ENCODE results near the gene MDM2.

The MDM2 gene

DNA sequence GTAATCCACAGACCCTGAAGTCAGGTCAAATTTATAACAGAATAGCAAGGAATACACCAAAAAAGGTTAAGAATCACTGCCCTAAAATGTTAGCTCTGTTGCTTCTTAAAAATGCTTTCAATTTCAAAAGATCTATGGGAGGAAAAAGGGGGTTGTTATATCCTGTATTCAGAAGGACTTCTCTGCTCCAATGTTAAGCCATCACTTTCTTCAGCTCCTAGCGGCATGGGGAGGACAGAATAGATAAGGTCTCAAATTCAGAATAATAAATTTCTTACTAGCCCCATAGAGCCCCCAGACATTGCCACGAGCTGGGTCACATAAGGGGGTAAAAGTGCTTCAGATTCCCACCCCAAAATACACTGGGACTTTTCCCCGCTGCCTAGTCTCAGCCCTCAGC lies 75.2 kb downstream of the MDM2 start:
- DNase-seq = no peak

DNA sequence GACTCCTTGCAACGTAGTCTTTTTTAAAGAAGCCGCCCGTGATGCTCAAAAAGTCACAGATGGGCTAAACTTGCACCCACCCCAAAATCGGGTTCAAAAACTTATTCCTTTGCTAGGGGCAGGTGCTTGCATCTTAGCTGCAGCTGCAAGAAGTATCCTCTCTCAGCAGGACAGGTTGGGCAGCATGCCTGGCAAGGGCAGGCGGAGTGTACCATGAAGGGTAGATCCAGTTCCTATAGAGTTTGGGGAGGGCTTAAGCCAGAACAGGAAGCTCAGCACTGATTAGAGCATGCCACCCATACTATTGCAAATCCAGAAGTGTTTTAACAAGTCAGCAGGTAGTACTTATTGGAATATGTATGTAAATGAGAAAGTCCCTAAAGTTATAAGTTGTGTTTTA lies 76.3 kb downstream of the MDM2 start:
- DNase-seq = no peak

DNA sequence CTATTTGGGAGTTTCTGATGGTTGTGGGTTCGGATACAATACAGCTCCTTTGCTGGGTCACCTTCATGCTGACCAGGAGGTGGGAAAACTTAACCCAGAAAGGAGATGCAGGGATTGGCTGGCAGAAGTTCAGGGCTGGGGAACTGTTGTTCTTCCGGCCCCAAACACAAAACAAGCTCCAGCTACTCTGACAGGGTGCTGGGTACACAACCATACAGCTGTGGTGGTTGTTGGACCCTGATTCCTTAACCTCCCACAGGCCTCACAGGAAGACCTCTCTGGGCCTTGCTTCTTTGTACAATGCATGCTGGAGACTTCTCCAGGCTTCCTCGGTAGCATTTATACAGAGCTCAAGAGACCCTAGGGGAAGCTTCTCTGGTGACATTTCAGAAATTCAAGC lies 77.4 kb downstream of the MDM2 start:
- DNase-seq = no peak

DNA sequence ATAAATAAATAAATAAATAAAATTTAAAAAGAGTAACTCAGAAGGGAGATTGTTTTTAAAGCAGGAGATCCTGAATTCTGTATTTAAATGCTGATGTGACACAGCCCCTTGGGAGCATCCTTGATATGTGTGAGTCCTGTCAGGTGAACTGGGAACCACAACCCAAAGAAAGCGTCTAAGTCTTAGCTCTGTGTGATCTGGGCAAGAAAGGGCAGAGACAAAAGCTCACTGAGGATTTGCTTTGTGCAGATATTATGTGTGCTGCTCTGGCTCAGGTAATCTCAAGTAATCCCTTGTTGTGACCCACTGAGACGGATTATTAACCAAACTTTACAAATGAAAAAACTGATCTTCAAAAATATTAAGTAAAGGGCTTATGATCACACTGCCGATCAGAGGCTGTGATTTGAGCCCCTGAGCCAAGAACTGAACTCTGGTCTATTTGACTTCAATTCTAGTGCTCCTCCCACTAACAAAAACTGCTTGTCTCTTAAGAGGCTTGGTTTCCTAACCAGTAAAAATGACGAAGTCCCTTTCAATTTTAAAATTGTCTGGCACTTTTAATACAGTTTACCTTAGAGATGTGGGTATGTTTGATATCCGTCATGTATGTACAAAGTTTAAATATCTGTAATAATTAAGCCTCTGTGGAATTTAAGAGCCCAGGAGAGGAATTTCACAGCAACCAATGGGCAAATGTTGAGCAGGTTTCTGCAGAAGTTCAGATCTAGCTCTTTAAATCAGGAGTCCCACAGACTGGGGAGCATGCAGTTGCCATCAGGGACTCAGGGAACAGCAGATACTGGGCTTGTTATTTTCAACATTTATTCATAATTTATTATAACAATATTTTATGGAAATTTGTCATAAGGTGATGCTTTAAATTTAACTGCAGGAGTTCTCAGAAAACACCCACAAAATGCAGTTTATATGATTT lies 78.9 kb downstream of the MDM2 start:
- no peak for DNase-seq

DNA sequence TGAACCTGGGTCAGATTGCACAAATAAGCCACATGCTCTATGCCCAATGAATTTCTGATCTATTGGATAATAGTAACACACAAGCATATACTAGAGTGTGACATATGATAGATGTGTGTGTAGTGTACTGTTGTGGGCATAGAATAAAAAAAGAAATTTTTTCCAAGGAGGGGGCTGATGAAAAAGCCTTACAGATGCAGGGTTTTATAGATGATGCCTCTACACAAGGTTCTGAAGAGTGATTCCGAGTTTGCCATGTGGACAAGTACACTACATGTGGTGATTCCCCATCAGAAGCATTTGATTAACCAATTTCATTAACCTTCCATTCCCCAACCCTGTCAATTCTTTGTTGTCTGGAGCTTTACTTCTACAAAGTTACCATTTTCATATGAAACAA lies 79.7 kb downstream of the MDM2 start:
- DNase-seq = no peak

DNA sequence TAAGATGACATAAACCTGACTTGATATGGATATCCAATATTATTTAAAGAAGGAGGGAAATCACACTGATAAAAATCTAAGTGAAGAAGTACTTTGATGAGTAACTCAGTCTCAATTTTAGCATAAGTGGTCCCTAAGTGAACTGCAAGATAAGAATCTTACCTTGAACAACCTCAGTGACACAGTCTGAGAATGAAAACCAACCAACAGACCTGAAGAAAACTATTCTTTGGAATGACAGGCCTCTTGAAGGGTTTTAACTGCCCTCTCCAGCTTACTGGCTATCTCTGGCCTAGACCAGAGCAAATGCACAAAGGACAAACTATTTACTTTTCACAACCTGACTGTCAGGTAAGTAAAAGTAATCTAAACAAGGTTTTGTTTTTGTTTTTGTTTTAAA lies 80.3 kb downstream of the MDM2 start:
- no peak for DNase-seq

DNA sequence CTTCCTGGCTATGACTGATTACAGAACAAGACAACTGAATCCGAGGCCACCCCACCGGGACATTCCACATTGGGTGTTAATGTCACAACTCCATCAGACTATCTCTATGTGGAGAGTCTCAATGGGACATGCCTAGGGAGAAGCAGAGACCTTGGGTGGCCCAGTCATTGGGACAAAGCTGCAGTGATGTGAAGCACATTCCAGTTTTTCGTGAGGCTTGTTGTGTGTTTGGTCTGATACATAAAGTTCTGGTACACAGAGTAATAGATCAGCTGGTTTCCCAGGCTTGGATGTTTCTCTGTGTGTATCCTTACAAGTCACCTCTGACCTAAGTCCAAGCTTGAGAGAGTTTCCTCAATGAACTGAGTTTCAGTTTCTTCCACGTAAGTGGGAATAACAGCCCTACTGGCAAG lies 82.7 kb downstream of the MDM2 start:
- DNase-seq = no peak

DNA sequence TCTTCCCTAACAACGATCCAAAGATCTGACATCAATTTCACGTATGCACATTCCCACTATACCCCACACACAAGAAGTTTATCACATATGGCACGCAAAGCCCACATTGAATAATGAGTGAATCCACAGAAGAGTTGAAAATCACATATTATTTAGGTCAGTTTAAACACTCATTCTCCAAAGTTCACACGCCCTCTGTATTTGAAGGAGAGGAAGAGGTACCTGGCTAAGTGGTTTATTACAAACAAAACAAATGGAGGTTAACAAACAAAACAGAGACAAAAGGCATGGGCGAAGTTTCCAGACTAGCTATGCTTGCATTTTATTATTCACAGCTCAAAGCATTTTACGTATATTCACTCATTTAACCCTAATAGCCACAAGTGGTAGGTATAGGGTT lies 83.2 kb downstream of the MDM2 start:
- no peak for DNase-seq

DNA sequence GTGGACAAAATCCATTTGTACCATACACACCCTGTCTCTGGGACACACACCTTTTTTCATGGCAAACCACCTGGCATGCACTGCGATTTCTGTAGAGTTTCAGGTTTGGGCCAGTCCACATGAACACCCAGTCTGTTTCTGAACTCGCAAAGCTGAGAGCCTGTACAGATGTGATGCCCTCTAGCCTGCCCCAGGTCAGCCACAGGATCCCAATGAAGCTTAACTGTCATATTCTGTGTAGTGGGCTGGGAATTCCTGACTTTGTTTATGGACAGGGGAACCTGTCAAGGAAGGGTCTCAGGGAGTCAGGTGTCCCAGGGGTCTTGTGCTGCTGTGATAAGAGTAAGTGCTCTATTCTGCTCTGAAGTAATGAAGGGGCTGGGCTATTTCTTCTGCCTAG lies 85.2 kb downstream of the MDM2 start:
- no peak for DNase-seq

DNA sequence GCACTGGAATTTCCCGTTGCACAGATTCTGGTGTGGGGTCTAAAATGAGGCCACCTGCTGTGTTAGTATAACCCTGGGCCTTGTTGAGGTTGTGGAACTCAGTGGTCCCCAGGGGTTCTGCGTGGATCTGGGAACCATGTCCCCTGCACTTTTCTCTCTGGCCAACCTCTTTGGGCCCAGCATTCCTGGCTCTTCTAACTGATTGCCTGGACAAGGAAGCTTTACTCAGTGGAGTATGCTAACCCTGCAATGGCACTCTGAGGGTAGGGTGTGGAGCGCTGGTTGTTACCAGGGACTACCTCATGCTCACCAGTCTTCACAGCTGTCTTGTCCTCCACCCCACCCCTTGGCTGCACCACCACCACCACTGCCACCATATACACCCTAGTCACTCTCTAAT lies 85.8 kb downstream of the MDM2 start:
- no peak for DNase-seq

DNA sequence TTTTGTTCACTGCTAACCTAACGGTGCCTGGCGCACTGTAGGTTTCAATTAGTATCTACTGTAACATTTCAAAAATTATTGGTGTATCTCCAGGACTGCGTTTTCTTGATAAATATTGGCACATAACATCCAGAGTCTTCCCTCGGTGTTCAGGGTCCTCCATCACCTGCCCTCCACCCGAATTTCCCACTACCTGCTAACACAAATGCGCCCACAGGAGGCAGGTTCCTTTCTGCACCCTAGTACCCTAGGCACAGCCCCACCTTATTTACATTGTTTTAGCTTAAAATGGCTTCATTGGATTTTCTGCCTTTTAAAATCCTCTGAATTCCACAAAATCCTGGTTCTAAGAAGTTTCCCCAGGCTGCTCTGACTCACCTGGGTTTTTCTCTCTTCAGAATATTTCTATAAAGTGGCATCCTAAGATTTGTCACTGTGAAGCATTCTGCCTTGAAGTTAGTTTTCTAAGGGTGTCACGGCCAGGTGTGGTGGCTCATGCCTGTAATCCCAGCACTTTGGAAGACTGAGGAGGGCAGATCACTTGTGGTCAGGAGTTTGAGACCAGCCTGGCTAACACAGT lies 86.4 kb downstream of the MDM2 start:
- DNase-seq = no peak

DNA sequence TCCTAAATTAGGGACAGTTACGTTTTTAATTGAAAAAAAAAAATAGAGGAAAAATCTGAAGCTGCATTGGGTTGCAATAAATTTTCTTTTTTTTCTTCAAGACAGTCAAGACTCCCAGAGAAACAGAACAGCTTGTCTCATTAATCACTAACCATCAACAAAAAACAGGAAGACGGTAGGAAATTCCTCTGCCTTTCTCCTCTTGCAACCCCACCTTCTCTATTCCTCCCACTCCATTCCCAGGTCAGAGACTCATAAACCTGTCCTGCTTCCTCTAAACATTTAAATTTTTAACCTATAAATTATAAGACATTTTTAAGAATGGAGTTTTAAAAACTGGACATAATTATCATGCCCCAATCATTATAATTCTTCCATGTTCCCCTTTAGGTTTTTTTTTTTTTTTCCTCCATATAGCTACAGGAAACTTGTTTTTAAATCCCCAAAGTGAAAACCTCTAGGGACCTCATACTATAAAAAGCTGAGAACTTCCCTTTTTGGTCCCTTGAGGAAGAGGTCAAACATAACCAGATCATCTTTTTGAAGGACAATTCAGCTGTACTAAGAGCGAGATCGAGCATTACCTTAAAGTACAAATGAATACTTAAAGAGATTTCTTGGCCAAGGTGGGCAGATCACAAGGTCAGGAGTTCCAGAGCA lies 89.0 kb downstream of the MDM2 start:
- DNase-seq = no peak

DNA sequence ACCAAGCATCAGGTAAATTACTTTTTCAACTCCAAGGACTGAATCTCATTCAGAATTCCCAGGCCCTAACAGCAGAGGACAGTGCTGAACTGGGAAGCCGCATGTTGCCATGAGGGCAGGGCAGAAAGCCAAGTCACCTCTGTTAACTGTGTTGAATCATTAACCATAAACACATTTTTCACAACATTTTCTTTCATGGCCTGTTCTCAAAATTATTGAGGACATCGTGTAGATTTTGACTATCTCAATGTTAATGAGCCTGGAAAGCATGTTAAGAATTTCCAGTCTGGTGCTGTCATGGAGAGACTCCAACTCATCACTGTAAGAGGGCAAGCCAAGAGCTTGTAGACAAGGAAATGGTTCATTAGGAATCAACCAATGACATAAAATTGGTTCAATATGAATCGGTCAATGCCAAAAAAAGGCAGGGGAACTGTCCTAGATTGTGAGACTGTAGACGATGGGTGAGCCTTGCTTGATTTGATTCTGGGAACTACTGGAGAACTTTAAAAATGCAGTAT lies 91.3 kb downstream of the MDM2 start:
- no peak for DNase-seq

DNA sequence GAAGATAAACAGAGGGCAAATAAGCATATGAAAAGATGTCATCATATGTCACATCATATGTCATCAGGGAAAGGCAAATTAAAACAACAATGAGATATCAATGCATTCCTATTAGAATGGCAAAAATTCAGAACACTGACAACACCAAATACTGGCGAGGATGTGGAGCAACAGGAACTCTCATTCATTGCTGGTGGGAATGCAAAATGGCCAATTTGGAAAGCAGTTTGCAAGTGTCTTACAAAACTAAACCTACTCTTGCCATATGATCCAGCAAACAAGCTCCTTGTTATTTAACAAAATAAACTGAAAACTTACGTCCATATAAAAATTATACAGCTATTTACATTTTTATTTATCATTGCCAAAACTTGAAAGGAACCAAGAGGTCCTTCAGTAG lies 92.3 kb downstream of the MDM2 start:
- no peak for DNase-seq
